Renal cortex interstitium (tissue), 11 donors: ENCODE data around the gene TUBGCP6. TPM values are rescaled to one million over a fixed set of nuclear protein-coding genes. Genes with fewer than 3 reads are reported as not detected.

Source experiments
- DNase-seq, 11 donors: peaks; one replicate each; pipeline ENCODE4 v3.0.0-alpha.2; 2013; ENCODE audit warnings: low read depth in 9 of 11, low spot score in 4 of 11; ENCODE audit errors: extremely low read depth in 1 of 11
- polyA plus RNA-seq, 3 donors: library from polyadenylated mRNA; unstranded; fragments of 120-200 nt; gene quantifications; one replicate each; pipeline ENCODE4 v1.2.1, GENCODE V29; 2013; ENCODE audit not compliant: insufficient read length in 3 of 3

TUBGCP6 gene
- polyA plus RNA-seq, 3 donors, result 30.5 to 48.2 (median 40.1) TPM

DNA sequence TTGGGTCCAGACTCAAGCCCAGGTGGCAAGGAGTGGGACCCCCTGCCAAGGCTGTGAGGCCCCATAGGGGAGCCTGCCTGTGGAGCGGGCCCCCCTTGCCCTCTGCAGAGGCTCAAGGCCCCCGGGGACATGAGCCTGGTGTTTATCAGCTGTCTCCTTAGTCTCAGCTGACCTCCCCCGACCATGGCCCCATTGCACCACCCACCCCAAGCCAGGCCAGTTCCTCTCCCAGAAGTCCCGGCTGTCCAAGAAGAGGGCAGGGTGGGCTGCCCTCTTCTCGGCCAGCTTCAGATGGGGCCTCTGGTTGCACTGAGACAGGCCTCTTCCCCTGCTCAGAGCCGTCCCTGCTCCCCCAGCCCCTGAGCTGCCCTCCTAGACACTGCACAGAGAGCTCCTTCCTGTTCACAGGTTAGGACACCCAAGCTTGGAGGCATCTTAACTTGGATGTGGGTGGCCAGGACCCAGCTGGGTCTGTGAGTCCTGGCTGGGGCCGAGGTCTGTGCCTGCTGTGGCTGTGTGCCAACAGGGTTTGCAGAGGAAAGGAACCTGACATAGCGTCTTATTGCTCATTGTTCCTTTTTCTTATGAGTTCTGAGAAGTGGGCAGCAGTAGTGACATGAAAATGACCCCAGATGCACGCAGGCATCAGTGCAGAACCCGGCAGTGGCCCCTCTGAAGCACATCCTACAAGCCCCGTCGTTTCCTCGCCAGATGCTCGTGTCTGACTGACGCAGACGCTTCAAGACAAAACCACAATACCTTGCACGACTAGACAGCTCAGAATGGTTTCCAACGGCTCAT lies 53.7 kb downstream of the TUBGCP6 start:
- DNase-seq, result no peak

- peak in 4 of 11 donors; percentile 43 to 67 (median 60) for DNase-seq
These were observed 54.5 kb downstream of the TUBGCP6 start for GRCh38 chr22:50190182-50190940.

DNA sequence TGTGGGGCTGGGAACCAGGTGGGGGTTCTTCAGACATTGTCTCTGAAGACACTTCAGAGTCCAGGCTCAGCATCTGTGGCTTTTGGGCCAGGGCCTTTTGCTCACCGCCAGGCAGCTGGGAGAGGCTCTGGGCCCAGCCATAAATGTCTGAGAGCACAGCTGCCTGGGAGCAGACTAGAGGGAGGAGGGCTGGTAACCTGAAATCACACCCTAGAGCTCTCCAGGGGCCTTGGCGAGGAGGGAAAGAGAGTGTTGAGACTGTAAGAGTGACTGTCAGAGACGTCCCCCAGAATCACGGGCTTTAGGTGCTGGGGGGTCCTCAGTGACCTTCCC lies 55.0 kb downstream of the TUBGCP6 start:
- no peak for DNase-seq

GRCh38 chr22:50189184-50189848 lies 55.5 kb downstream of the TUBGCP6 start:
- no peak for DNase-seq

DNA sequence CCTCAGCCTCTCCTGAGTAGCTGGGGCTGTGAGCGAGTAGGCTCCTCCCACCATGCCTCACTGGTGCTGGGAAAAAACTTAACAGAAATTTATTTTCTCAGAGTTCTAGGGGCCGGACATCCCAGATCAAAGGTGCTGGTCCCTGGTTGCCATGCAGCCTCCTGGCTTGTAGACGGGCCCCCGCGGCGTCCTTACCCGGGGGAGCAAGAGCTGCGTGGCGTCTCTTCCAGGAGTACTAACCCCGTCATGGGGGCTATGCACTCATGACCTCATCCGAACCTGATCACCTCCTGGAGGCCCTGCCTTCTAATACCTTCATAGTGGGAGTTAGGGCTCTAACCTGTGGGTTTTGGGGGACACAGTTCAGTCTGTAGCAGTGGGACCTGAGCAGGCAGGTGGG lies 56.5 kb downstream of the TUBGCP6 start:
- no peak for DNase-seq

- no peak for DNase-seq
These were observed 57.9 kb downstream of the TUBGCP6 start for GRCh38 chr22:50186761-50187523.

- DNase-seq, result no peak
These were observed 58.6 kb downstream of the TUBGCP6 start for GRCh38 chr22:50186181-50186714.

DNA sequence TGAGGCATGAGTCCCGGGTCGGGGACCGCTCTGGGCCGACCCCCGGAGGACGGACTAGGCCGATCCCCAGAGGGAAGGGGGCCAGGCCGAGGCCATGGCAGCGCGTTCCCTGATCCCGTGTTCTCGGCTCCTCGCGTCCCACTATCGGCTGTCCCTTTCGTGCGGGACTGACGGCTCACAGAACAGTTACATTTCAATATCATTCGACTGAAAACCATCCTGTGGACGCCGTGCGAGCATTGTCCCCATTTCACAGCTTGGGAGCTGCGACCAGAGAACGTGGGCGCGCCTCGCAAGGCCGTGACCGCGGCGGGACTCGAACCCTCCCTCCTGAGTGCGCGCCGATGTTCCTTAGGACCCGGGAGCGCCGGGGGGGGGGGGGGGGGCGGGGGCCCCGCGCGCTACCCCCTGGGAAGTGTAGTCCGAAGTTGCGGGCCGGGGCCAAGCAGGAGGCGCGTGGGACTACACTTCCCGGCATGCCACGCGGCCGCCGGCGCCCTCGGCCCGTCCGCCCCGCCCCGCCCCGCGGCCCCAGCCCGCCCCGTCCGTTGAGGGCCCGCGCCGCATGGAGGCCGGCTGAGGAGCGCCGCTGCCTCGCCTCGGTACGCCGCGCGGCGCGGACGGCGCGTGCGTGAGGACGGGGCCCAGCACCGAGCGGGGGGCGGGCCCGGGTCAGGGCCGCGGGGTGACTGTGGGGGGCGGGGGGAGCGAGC lies 59.3 kb downstream of the TUBGCP6 start, which contains the start of gene TRABD:
TSS of gene TRABD (plus strand) at position 539 of the 713 bp plus-strand sequence. CDS start 7,148 bp downstream, outside the sequence.
- peak in 9 of 11 donors; percentile 67 to 86 (median 81) for DNase-seq

DNA sequence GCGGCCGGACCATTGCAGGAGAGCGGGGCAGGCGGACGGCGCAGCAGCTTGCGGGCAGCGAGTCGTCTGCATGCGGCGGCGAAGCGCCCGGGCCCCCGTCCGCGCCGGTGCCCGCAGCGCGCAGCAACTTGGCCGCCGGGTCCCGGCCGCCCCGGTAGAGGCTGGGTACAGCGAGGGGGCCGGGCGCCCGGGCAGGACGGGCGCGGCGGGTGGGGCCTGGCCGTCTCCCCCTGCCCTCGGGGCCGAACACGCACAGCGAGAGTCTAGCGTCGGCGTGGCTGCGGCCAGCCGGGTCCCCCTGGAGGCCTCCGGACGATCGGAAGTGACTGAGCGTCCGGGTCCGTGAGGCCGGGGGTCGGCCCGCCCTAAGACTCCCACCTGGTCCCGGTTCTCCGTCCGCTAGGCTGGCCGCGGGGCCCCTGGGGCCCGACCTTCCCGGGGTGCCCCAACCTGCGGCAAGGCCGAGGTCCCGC lies 59.9 kb downstream of the TUBGCP6 start:
- no peak for DNase-seq

DNA sequence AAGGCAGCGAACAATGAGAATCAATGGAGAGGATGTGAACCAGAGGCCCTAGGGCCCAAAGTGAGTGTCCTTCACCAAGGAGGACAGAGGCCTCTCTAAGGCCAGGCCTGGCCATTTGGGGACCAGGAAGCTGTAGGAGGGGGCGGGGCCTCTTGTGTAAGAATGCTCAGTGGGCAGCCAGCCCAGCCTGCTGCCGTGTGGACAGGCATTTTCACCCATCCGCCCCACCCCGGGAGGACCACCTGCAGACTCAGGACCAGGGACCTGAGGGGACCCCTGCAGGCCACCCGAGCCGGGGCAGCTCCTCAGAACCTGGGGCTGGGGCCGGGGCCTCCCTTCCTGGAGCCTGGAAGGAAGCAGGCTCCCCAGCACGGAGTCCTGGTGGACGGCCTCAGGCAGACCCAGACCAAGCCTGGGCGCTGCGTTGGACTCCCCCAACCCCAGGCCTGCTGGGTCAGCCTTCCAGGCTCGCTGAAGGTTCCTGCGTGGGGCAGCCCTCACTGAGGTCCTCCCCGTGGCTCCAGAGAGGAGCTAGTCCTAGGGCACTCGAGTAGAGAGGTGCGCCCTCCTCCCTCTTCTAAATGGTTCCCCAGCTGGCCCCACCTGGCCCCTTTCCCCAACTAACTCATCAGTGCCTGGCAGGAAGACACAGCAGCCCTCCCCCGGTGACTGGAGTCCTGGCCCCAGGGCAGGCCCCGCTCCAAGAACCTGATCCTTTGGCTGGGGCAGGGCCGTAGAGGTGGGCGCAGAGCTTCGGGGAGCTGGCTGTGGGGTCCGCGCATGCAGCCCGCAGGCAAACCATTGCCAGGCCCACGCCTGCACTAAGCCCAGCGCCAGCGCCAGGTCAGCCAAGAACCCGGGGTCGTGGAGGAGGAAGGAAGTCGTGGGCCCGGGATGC lies 60.6 kb downstream of the TUBGCP6 start:
- DNase-seq, result no peak

DNA sequence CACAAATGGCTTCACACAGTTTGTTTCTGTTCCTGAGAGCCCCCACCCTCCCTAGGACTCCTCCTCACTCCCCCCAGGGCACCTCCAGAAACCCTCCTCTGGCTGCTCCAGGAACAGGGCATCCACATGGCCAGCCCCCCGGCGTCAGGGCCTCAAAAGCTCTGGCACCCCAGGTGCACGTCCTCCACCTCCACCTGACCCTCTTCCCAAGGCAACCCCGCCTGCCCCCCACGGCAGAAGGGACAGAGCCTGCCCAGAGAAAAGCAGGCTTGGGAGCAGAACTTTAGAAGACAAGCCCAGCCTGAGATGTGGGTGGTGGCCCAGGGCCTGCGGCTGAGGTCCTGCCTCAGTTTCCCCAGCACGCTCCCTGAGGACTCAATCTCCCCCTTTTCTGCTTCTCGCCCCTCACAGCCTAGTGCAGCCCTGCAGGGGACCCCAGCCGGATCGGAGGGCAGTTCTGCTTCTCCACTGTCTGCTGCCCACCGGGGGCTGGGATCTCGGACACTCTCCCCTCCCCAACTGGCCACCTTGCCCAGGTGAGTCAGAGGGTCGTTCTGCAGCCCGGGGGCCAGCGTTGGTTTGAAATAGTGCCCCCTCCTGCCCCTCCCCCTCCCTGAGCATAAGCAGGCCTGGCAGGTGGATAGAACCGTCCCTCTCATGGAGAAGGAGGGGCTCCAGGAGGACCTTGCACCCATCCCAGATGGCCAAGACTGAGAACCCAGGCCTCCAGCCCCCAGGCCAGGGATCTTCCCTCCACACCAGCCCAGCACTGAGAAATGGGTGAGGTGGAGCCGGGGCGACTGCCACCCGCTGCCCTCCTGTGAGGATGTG lies 61.5 kb downstream of the TUBGCP6 start:
- DNase-seq, result no peak

DNA sequence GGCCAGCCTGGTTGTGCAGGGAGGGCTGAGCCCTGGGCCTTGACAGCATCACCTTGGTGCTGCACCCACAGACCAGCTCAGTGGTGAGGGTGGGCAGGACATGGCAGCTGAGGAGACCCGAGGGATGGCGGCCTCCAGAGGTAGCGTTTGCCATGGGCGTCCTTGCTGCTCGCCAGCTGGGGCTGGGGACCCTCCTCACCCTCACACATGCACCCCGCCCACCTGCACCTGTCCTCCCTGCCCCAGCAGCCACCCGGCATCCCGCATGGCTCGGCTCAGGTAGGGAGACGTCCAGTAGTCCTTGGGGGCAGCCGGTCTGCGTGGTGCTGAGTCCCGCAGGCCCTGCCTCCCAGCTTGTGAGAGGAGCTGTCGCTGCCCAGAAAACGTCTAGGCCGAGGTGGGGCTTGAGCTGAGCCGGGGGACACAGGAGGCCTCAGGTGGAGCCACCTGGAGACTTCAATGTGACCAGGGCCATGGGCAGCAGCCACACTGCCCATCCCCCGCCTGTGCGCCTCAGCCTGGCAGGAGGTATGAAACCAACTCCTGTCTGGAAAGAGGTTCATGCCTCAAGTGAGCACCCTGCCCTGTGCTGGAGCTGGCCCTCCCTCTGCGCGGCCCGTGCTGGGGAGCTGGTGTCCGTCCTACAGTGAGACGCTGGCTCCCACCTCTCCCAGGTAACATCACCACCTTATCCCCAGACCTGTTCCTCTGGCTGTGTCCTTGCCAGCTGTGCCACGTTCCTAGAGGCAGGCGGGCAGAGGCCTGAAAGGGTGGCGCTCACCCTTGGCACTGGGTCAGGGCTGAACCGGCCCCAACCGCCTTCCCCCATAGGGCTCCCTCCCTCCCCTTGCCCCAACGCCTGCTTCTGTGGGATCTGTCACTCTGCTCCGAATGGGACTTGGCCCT lies 62.4 kb downstream of the TUBGCP6 start:
- no peak for DNase-seq

DNA sequence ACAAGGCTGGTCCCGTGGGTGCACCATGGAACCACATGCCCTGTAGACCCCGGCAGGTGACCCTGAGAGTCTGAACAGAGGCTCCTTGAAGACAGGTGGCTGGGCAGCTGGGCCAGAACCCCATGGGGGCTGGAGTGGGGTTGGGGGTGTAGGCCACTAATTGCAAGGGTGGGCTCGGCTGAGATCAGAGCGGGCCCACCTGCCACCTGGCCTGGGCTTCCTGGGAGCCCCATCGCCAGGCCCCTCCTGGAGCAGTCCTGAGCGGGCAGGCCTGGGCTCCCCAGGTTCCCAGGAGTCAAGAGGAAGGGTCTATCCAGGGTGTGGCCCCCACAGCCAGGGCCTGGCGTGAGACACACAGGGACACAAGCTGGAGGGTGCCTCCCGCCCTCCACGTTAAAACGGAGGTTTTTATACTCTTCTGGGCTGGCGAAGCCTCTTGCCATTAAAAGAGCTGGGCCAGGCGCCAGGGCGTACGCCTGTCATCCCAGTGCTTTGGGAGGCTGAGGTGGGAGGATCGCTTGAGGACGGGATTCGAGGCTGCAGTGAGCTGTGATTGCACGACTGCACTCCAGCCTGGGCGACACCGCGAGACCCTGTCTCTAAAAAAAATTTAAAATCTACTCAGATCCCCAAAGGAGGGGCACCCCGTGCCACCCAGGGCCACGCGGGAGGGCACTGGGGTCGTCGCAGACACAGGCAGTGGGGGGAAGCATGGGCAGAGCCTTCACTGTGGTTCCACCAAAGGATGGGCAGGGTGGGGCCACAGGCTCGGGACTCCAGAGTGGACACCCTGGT lies 63.9 kb downstream of the TUBGCP6 start:
- DNase-seq, result no peak

GRCh38 chr22:50179937-50180726 lies 64.7 kb downstream of the TUBGCP6 start:
- DNase-seq, result no peak
